HG03159 (cell line): Measurements from ENCODE around the gene NOL3.
A peak's percentile ranks its signal among the peaks of the same experiment; 100 is the strongest.

ENCODE experiments used
- ATAC-seq: cut with Tn5 transposase; IDR thresholded peaks from one replicate; pipeline ENCODE4 v1.9.1; 2021; ENCODE audit warnings: mild to moderate bottlenecking, moderate library complexity; ENCODE audit not compliant: unreplicated experiment

NOL3 gene

GRCh38 chr16:67188323-67188722 is 18.0 kb downstream of the NOL3 start:
- no peak for ATAC-seq

- no peak for ATAC-seq
Measured at GRCh38 chr16:67188798-67189197, 18.5 kb downstream of the NOL3 start.

- no peak for ATAC-seq
Measured at GRCh38 chr16:67190041-67190440, 19.7 kb downstream of the NOL3 start, which contains the start of gene EXOC3L1. EXOC3L1 (minus strand) TSS chr16:67190136; CDS start chr16:67189676, 460 bp downstream.

- no peak for ATAC-seq
Measured at GRCh38 chr16:67190448-67191399, 20.4 kb downstream of the NOL3 start.

GRCh38 chr16:67191411-67191994 is 21.2 kb downstream of the NOL3 start:
- ATAC-seq: no peak

- peak; percentile 89 for ATAC-seq
Measured at GRCh38 chr16:67191995-67192681, 21.8 kb downstream of the NOL3 start, which contains the start of gene E2F4. E2F4 (plus strand) TSS chr16:67192155; CDS start chr16:67192228, 73 bp downstream.

- no peak for ATAC-seq
Measured at GRCh38 chr16:67192781-67193361, 22.5 kb downstream of the NOL3 start.

GRCh38 chr16:67193536-67193935 is 23.2 kb downstream of the NOL3 start:
- ATAC-seq: no peak

GRCh38 chr16:67194260-67194659 is 23.9 kb downstream of the NOL3 start:
- ATAC-seq: no peak

- ATAC-seq: no peak
Measured at GRCh38 chr16:67195676-67196075, 25.3 kb downstream of the NOL3 start.

GRCh38 chr16:67196881-67197280 is 26.5 kb downstream of the NOL3 start:
- no peak for ATAC-seq

- no peak for ATAC-seq
Measured at GRCh38 chr16:67197704-67198103, 27.4 kb downstream of the NOL3 start.

GRCh38 chr16:67198238-67198734 is 27.9 kb downstream of the NOL3 start:
- ATAC-seq: no peak

- no peak for ATAC-seq
Measured at GRCh38 chr16:67199011-67199807, 28.9 kb downstream of the NOL3 start, which contains the start of gene ELMO3. ELMO3 (plus strand) TSS chr16:67199131; CDS start chr16:67199327, 196 bp downstream.

GRCh38 chr16:67199808-67200198 is 29.5 kb downstream of the NOL3 start:
- no peak for ATAC-seq

- no peak for ATAC-seq
Measured at GRCh38 chr16:67200491-67200890, 30.2 kb downstream of the NOL3 start.

GRCh38 chr16:67201411-67202345 is 31.3 kb downstream of the NOL3 start:
- no peak for ATAC-seq

GRCh38 chr16:67202426-67202825 is 32.1 kb downstream of the NOL3 start:
- ATAC-seq: no peak

- no peak for ATAC-seq
Measured at GRCh38 chr16:67202956-67203493, 32.7 kb downstream of the NOL3 start.
